ENCODE data around the gene FAM3D. TPM values are rescaled to one million over a fixed set of nuclear protein-coding genes. Genes with fewer than 3 reads are reported as not detected.

Gene FAM3D
- total and polyA plus RNA-seq, 9 of the 15 experiments (the other 6 are each of a cell fraction or from before 2014, with no cell fraction given), result not detected

DNA sequence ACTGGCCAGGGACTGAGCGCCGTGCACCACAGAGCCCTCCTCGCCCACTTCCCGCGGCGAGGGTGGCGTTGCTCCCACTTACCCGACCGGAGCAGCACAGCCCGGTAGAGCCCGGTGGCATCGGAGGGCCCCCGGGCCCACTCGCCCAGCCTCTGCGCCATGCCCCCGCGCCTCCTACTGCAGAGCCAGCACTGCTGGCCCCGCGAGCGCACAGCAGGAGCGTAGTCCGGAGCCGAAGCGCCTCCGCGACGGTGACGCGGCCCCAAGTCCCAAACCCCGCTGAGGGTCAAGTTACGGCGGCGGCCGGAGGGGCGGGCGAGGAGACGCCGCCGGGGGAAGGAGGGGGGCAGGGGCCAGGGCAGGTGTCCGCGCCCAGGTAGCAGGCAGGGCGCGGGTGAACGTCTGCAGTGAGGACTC is 79.8 kb downstream of the FAM3D start (continued):
- no peak for TF ChIP-seq ZBTB40 (IDR thresholded peaks at IDR 0.05)
- TF ChIP-seq ZBTB40 (CRISPR knock-in tag; IDR thresholded peaks at IDR 0.05), result no peak
- TF ChIP-seq THAP7 (CRISPR knock-in tag; IDR thresholded peaks at IDR 0.05), result no peak
- TF ChIP-seq SRSF1 (IDR thresholded peaks at IDR 0.05; ENCODE audit: low read depth, low read length), result no peak
- TF ChIP-seq ZNF124 (CRISPR knock-in tag; IDR thresholded peaks at IDR 0.05), result no peak
- TF ChIP-seq ZNF408 (CRISPR knock-in tag; IDR thresholded peaks at IDR 0.05; ENCODE audit: low read depth), result no peak
- no peak for TF ChIP-seq ZBTB33 (CRISPR knock-in tag; IDR thresholded peaks at IDR 0.05)
- TF ChIP-seq, protein P1, sequence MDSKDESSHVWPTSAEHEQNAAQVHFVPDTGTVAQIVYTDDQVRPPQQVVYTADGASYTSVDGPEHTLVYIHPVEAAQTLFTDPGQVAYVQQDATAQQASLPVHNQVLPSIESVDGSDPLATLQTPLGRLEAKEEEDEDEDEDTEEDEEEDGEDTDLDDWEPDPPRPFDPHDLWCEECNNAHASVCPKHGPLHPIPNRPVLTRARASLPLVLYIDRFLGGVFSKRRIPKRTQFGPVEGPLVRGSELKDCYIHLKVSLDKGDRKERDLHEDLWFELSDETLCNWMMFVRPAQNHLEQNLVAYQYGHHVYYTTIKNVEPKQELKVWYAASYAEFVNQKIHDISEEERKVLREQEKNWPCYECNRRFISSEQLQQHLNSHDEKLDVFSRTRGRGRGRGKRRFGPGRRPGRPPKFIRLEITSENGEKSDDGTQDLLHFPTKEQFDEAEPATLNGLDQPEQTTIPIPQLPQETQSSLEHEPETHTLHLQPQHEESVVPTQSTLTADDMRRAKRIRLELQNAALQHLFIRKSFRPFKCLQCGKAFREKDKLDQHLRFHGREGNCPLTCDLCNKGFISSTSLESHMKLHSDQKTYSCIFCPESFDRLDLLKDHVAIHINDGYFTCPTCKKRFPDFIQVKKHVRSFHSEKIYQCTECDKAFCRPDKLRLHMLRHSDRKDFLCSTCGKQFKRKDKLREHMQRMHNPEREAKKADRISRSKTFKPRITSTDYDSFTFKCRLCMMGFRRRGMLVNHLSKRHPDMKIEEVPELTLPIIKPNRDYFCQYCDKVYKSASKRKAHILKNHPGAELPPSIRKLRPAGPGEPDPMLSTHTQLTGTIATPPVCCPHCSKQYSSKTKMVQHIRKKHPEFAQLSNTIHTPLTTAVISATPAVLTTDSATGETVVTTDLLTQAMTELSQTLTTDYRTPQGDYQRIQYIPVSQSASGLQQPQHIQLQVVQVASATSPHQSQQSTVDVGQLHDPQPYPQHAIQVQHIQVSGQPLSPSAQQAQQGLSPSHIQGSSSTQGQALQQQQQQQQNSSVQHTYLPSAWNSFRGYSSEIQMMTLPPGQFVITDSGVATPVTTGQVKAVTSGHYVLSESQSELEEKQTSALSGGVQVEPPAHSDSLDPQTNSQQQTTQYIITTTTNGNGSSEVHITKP (IDR thresholded peaks at IDR 0.05; ENCODE audit: partially characterized antibody), result no peak
- no peak for TF ChIP-seq ILK (tag; IDR thresholded peaks at IDR 0.05; ENCODE audit: borderline replicate concordance, low read depth)
- no peak for TF ChIP-seq NKRF (IDR thresholded peaks at IDR 0.05; ENCODE audit: borderline replicate concordance)

Measured in K562 (cell line).